ENCODE results near the gene DNAH8.
"Not testable (repeated sequence)": the region's sequence is repeated elsewhere in the genome, so short reads cannot be mapped to it uniquely, and the experiment has no call there.

DNAH8 gene

GRCh38 chr6:38753707-38754106 is 38.6 kb downstream of the DNAH8 start:
- no peak for DNase-seq

- DNase-seq = no peak
Observed at GRCh38 chr6:38755207-38755606, 40.1 kb downstream of the DNAH8 start.

DNA sequence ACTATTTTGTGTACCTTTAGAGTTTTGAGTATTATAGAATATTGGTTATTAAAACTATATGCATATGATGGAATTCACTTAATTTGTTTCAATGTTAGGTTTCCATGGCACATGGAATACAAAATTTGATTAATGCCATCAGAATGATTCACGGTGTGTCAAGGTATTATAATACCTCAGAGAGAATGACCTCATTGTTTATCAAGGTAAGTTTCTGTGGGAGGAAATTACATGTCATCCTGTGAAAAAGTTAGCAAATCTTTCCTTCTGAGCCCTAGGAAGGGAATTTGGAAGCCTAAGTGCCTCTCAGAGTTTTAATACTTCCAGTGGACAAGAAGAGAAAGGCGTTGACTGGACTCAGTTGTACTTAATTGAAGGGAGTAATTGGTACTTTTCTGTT is 40.8 kb downstream of the DNAH8 start:
- no peak for DNase-seq

GRCh38 chr6:38760097-38760496 is 45.0 kb downstream of the DNAH8 start:
- no peak for DNase-seq

DNA sequence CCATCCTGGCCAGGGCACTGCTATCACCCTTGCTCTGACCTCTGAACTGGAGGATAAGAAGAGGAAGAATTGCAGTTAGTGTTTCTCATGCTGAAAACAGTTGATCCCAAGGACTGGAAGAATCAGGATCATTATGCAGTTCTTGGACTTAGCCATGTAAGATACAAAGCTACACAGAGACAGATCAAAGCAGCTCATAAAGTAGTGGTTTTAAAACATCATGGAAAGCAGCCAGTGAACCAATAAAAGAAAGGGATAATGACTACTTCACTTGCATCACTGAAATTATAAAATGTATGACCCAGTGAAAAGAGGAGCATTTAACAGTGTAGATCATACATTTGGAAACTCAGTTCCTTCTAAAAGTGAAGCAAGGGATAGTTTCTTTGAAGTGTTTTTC is 47.7 kb downstream of the DNAH8 start:
- no peak for DNase-seq

DNA sequence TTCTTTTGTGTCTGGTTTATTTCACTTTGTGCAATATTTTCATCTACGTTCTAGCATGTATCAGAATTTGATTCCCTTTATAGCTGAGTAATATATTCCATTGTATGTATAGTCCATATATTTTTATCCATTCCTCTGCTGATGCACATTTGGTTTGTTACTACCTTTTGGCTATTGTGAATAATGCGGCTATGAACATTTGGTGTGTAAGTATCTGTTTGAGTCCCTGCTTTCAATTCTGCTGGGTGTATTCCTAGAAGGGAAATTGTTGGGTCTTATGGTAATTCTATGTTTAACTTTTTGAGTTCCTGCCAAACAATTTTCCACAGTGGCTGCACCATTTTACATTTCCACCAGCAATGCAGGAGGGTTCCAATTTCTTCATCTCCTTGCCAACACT is 52.4 kb downstream of the DNAH8 start:
- no peak for DNase-seq

DNA sequence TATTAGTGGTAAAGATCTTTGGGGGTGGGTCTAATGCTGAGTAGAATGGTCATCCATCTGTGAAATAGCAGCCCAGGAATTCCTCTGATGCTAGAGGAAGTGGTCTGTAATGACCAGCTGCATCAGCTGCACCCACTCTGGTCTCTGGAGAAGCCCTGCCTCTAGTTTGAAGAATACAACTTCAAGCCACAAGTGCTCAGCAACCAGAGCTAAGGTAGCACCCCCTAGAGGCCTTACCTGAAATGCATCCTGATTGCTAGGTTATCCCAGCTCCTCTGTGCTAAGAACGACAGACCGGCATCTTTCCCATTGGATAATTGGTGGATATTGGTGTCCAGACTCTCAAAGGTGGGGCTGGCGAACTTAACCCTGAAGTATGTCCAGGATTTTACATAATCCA is 58.2 kb downstream of the DNAH8 start:
- DNase-seq = no peak

GRCh38 chr6:38774929-38775707 is 60.0 kb downstream of the DNAH8 start:
- no peak for DNase-seq

DNA sequence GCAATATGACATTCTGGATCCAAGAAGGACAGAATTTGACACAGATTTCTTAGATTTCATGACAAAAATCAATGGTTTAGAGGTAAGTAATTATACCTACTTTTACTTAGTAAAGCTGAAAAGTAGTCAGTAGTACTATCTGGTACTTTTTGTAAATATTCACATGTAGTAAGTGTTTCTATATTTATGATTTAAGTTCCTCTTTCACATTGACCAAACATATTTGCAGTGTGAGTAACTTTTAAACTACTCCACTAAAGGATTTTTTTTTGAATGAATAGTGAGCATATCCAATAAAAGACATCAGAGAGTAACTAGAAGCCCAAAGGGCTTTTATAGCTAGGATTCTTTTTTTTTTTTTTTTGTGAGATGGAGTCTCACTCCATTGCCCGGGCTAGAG is 60.8 kb downstream of the DNAH8 start:
- no peak for DNase-seq

- peak; percentile 51 for DNase-seq
Observed at GRCh38 chr6:38776515-38776914, 61.4 kb downstream of the DNAH8 start.

- DNase-seq = no peak
Observed at GRCh38 chr6:38779310-38780062, 64.4 kb downstream of the DNAH8 start.

GRCh38 chr6:38782616-38783015 is 67.5 kb downstream of the DNAH8 start:
- no peak for DNase-seq

- DNase-seq = no peak
Observed at GRCh38 chr6:38783443-38784228, 68.5 kb downstream of the DNAH8 start.

GRCh38 chr6:38784506-38785235 is 69.6 kb downstream of the DNAH8 start:
- peak; percentile 18 for DNase-seq

- no peak for DNase-seq
Observed at GRCh38 chr6:38786486-38786885, 71.4 kb downstream of the DNAH8 start.

GRCh38 chr6:38789256-38789655 is 74.1 kb downstream of the DNAH8 start:
- no peak for DNase-seq

DNA sequence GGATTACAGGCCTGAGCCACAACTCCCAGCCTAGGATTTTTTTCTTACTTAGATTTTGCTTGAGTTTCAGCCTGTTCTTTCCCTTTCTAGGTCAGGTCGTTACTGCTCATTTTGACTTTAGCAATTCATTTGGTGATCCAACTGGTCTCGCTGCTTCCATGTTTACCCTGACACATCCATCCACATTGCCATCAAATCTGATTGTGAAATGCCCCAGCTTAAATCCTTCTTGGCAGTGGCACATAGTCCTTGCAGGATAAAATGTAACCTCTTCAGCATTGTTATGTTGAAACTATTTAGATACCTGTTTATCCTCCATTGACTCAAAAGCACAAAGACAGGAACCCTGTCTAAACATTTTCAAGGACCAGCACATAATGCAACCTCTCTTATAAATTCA is 77.2 kb downstream of the DNAH8 start:
- no peak for DNase-seq

- DNase-seq = no peak
Observed at GRCh38 chr6:38794682-38795081, 79.6 kb downstream of the DNAH8 start.

GRCh38 chr6:38796006-38796405 is 80.9 kb downstream of the DNAH8 start:
- DNase-seq = no peak

DNA sequence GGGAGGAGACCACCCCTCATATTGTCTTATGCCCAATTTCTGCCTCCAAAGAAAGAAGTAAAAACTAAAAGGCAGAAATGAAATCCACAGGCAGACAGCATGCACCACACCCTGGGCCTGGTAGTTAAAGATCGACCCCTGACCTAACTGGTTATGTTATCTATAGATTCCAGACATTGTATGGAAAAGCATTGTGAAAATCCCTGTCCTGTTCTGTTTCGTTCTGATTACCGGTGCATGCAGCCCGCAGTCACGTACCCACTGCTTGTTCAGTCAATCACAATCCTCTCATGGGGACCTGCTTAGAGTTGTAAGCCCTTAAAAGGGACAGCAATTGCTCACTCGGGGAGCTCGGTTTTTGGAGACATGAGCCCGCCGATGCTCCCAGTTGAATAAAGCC is 81.3 kb downstream of the DNAH8 start:
- DNase-seq = not testable (repeated sequence)

DNA sequence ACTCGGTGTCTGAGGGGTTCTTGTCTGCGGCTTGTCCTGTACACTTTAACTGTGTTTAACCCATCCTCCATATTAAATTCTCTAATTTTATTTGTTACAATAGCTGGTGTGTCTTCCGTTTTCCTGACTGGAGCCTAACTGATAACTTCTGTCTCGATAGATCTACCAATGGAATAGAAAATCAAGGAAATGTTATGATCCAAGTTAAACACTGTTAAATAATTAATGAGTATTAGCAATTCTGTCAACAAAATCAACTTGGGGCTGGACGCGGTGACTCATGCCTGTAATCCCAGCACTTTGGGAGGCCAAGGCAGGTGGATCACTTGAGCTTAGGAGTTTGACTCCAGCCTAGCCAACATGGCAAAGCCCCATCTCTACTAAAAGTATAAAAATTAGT is 81.7 kb downstream of the DNAH8 start:
- no peak for DNase-seq

- DNase-seq = no peak
Observed at GRCh38 chr6:38797391-38797790, 82.3 kb downstream of the DNAH8 start.

All from fibroblast of skin of right biceps (primary cell).